GM12878 (cell line): ENCODE results near the gene XPC. TPM values are rescaled to one million over a fixed set of nuclear protein-coding genes. Genes with fewer than 3 reads are reported as not detected.

Experiments
- ASH2L ChIP-seq: fragments of 300-600, 200-600 bp; sonication (generic); IDR thresholded peaks from 2 replicates; pipeline ENCODE4 v1.6.1; 2017; ENCODE audit warnings: low read depth, mild to moderate bottlenecking, borderline replicate concordance
- BCL11A ChIP-seq: IDR thresholded peaks from 2 replicates; pipeline ENCODE4 v1.6.1; 2011; ENCODE audit warnings: low read depth, low read length
- BMI1 ChIP-seq: fragments of 450-650 bp; IDR thresholded peaks from 2 replicates; pipeline ENCODE4 v1.6.1; 2016; ENCODE audit warnings: mild to moderate bottlenecking, moderate library complexity, borderline replicate concordance
- CHD1 ChIP-seq: IDR thresholded peaks from 2 replicates; pipeline ENCODE4 v1.6.1; 2012; ENCODE audit warnings: low read depth, low read length, improper control_type of control experiment
- CHD2 ChIP-seq: IDR thresholded peaks from 2 replicates; pipeline ENCODE4 v1.6.1; 2011; ENCODE audit warnings: low read depth, low read length, improper control_type of control experiment, borderline replicate concordance
- CREM ChIP-seq: IDR thresholded peaks from 2 replicates; pipeline ENCODE4 v1.6.1; 2014; ENCODE audit warnings: antibody characterized with exemption, low read depth
- EED ChIP-seq: sonication (generic); IDR thresholded peaks from 2 replicates; pipeline ENCODE4 v1.6.1; 2016; ENCODE audit warnings: antibody characterized with exemption, low read depth
- FOS ChIP-seq: IDR thresholded peaks from 3 replicates; pipeline ENCODE4 v1.6.1; 2011; ENCODE audit warnings: borderline replicate concordance; ENCODE audit not compliant: insufficient read length; ENCODE audit errors: extremely low read depth
- IRF4 ChIP-seq: IDR thresholded peaks from 2 replicates; pipeline ENCODE4 v1.6.1; 2011; ENCODE audit warnings: low read depth, low read length
- MAX ChIP-seq: IDR thresholded peaks from 2 replicates; pipeline ENCODE4 v1.6.1; 2012; ENCODE audit warnings: low read depth, low read length, improper control_type of control experiment
- MTA2 ChIP-seq: fragments of 450-650 bp; IDR thresholded peaks from 2 replicates; pipeline ENCODE4 v1.6.1; 2016; ENCODE audit warnings: low read depth, mild to moderate bottlenecking, moderate library complexity
- MXI1 ChIP-seq: fragments of 150-350 bp; IDR thresholded peaks from 2 replicates; pipeline ENCODE4 v1.6.1; 2011; ENCODE audit warnings: low read depth, mild to moderate bottlenecking, inconsistent platforms, low read length, improper control_type of control experiment
- NKRF ChIP-seq: fragments of 450-650 bp; conservative IDR thresholded peaks from 2 replicates; pipeline ENCODE4 v1.6.1; 2017; ENCODE audit warnings: mild to moderate bottlenecking, moderate library complexity
- NR2F1 ChIP-seq: fragments of 450-650 bp; conservative IDR thresholded peaks from 2 replicates; pipeline ENCODE4 v1.6.1; 2017; ENCODE audit warnings: mild to moderate bottlenecking
- POLR2AphosphoS5 ChIP-seq: IDR thresholded peaks from 2 replicates; pipeline ENCODE4 v1.6.1; 2011; ENCODE audit warnings: mild to moderate bottlenecking, low read length, inconsistent platforms
- PRDM15 ChIP-seq: fragments of 450-650 bp; formaldehyde crosslinking; IDR thresholded peaks from 2 replicates; pipeline ENCODE4 v1.4.0; 2020; ENCODE audit warnings: mild to moderate bottlenecking, moderate library complexity
- RAD51 ChIP-seq: fragments of 450-650 bp; IDR thresholded peaks from 2 replicates; pipeline ENCODE4 v1.6.1; 2016; ENCODE audit warnings: moderate library complexity, mild to moderate bottlenecking, inconsistent platforms
- SMAD5 ChIP-seq: IDR thresholded peaks from 2 replicates; pipeline ENCODE4 v1.6.1; 2016; ENCODE audit warnings: antibody characterized with exemption, low read depth
- SREBF1 ChIP-seq: IDR thresholded peaks from 2 replicates; pipeline ENCODE4 v1.6.1; 2012; ENCODE audit warnings: mild to moderate bottlenecking, low read length
- USF1 ChIP-seq: IDR thresholded peaks from 2 replicates; pipeline ENCODE4 v1.6.1; 2011; ENCODE audit warnings: borderline replicate concordance, low read depth, mild to moderate bottlenecking, moderate library complexity, mixed read lengths, low read length; ENCODE audit not compliant: insufficient read depth; ENCODE audit errors: extremely low read length
- ZBTB11 ChIP-seq: fragments of 450-650 bp; formaldehyde crosslinking; IDR thresholded peaks from 2 replicates; pipeline ENCODE4 v1.5.0; 2022; ENCODE audit warnings: mild to moderate bottlenecking, missing genetic modification characterization
- ZNF217 ChIP-seq: fragments of 450-650 bp; IDR thresholded peaks from 2 replicates; pipeline ENCODE4 v1.6.1; 2017; ENCODE audit warnings: antibody characterized with exemption, mild to moderate bottlenecking
- polyA plus RNA-seq, 11 experiments: library from polyadenylated mRNA; depleted of rRNA in 4 of 11; unstranded in 6 of 11; stranded (reverse) in 5 of 11; fragments of >200 nt; fragmentation: Nextera tagmentation in 4 of 11; fragmentation: Illumina TruSeq in 1 of 11; extraction: Ambion mirVana in 4 of 11; extraction: Trizol in 1 of 11; gene quantifications; 1 replicate in 1 of 11; 2 replicates in 10 of 11; pipeline versions ENCODE4 v1.2.1 to v1.2.3, GENCODE V29; 2011 to 2016; ENCODE audit warnings: inconsistent platforms in 2 of 11, missing spikeins in 2 of 11, low read depth in 1 of 11
- total RNA-seq, 4 experiments: library from RNA; depleted of rRNA in 3 of 4; stranded (reverse); fragments of >200 nt in 3 of 4; fragmentation: Illumina TruSeq in 1 of 4; extraction: Trizol in 1 of 4; gene quantifications; 2 replicates each; pipeline versions ENCODE4 v1.2.1 to v1.2.3, GENCODE V29; 2013 to 2021

Gene XPC
- total and polyA plus RNA-seq, 10 of the 15 experiments (the other 5 are each of a cell fraction or from before 2014, with no cell fraction given) = 4.0 to 48.3 (median 29.8) TPM

GRCh38 chr3:14124223-14124614, 54.2 kb downstream of the XPC start (continued):
- TF ChIP-seq PRDM15 (CRISPR knock-in tag) (no peak), BMI1 (no peak), SMAD5 (peak; percentile 1; the same call in 1 of the 2 replicates), MAX (peak; percentile 97), MTA2 (peak; percentile 70; the same call in 1 of the 2 replicates), EED (peak; percentile 58; the same call in 1 of the 2 replicates), POLR2AphosphoS5 (peak; percentile 78; the same call in 1 of the 2 replicates), FOS (no peak), NKRF (peak; percentile 86; the same call in 1 of the 2 replicates), ASH2L (no peak; the same call in 1 of the 2 replicates), RAD51 (peak; percentile 57), NR2F1 (peak; percentile 97), BCL11A (peak; percentile 32; the same call in 1 of the 2 replicates), CHD1 (0 out of 2 replicates have a peak, but pooled peaks have one; percentile 32), SREBF1 (no peak), ZBTB11 (CRISPR knock-in tag) (peak; percentile 83), IRF4 (peak; percentile 75; the same call in 1 of the 2 replicates), ZNF217 (0 out of 2 replicates have a peak, but pooled peaks have one; percentile 63), CREM (peak; percentile 64), MXI1 (peak; percentile 98), CHD2 (no peak), USF1 (peak; percentile 18)
